GM18867 (cell line): ENCODE measurements around the gene SPACA6.

Source experiments
- ATAC-seq: cut with Tn5 transposase; IDR thresholded peaks from one replicate; pipeline ENCODE4 v1.9.1; 2021; ENCODE audit warnings: mild to moderate bottlenecking, moderate library complexity; ENCODE audit not compliant: unreplicated experiment

Gene SPACA6

DNA sequence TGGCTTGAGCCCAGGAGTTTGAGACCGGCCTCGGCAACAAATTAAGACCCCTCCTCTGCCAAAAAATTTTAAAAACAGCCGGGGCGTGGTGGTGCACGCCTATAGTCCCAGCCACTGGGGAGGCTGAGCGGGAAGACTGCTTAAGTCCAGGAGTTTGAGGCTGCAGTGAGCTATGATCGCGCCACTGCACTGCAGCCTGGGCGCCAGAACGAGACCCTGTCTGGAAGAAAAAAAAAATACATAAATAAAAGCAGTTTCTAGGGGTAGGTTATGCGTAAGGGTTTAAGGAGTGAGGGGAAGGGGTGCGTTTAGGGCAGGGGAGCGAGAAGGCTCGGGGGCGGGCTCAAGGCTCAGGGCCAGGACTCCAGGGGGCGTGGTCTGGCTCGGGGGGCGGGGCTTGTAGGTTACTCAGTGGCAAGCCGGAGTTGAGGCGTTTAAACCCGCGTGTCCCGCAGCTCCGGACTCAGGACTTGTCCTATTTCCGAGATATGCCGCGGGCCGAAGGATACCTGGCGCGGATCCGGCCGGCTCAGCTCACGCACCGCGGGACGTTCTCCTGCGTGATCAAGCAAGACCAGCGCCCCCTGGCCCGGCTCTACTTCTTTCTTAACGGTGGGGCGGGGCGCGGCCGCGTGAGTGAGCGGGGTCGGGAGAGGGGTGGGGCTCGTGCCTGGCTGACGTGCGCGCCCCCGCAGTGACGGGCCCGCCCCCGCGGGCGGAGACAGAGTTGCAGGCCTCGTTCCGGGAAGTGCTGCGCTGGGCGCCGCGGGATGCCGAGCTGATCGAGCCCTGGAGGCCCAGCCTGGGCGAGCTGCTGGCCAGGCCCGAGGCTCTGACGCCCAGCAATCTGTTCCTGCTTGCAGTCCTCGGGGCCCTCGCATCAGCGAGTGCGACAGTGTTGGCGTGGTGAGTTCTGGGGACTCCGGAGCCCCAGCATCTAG is 10.7 kb downstream of the SPACA6 start:
- peak; percentile 96 for ATAC-seq

DNA sequence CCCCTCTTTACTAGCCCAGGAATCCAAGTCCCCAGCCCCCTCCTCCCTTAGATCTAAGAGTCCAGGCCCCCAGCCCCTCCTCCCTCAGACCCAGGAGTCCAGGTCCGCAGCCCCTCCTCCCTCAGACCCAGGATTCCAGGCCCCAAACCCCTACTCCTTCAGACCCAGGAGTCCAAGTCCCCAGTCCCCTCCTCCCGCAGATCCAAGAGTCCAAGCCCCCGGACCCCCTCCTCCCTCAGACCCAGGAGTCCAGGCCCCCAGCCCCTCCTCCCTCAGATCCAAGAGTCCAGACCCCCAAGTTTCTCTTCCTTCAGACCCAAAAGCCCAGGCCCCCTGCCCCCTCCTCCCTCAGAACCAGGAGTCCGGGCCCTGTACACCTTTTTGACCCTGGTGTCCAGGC is 11.5 kb downstream of the SPACA6 start:
- no peak for ATAC-seq

DNA sequence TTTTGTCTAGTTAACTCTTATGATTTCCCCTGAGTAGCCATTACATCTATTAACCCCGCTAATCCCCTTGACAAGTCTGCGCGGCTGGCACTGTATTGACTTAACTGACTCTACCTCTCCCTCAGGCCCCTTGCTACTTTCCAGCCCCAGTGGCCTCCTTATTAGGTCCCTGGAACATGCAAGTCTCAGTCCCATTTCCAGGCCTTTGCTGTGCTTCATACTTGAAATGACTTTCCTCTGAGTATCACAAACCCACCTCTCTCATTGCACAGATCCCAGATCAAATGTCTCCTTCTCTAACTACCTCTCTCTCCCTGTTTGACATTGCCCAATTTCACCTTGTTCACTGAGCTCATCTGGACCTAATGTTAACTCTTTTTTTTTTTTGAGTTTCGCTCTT is 13.2 kb downstream of the SPACA6 start:
- no peak for ATAC-seq

DNA sequence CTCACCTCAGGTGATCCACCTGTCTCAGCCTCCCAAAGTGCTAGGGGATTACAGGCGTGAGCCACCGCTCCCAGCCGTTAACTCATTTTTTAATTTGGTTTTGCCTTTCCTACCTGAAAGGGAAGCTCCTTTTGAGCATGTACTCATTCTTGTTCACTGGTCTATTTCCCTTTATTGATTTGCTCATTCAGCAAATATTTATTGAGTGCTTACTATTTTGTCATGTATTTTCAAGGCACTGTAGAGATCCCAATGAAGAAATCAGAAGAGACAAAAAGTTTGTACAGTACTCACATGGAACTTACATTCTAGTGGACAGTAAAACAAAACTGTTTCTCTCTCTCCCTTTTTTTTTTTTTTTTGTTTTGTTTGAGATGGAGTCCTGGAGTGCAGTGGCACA is 13.8 kb downstream of the SPACA6 start:
- no peak for ATAC-seq

DNA sequence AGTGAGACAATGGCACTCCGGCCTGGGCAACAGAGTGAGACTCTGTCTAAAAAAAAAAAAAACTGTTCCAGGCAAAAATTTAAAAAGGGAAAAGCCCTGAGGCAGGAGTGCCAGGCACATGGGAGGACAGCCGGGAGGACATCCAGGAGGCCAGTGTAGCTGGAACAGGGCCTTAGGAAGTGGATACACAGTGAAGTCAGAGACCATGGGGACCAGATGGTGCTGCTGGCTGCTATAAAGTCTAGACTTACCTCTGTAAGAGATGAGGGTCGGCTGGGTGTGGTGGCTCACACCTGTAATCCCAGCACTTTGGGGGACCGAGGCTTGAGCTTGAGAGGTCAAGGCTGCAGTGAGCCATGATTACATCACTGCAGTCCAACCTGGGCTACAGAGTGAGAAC is 15.7 kb downstream of the SPACA6 start:
- ATAC-seq: no peak

DNA sequence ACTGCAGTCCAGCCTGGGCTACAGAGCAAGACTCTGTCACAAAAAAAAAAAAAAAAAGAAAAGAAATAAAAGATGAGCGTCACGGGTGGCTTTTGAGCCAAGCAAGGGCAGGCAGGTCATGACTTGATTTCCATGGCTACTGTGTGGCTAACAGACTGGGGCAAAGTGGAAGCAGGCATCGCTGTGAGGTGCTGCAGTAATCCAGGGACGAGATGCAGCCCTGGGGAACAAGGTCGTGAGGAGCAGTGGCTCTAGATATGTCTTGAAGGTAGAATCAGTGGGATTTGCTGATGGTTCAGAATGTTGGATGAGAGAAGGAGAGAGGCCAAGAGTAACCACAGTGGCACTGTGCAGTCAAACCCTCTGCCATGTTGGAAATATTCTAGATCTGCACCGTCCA is 16.4 kb downstream of the SPACA6 start:
- no peak for ATAC-seq

DNA sequence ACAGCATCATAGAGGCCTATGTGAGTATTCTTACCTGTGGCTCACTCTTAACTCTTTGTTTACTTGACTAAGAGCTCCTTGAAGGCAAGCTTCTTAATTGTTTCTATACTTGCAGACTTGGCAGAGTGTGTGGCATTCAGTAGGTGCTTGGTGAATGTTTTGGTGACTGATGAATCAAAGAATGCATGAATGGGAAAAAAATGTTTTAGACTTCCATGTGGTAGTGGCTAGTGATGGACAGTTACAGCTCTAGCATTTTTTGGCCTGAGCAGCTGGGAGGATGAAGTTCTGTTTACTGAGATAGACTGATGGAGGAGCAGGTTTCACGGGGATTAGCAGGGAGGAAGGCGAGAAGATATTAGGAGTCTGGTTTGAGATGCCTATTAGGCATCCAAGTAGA is 17.0 kb downstream of the SPACA6 start:
- ATAC-seq: no peak

DNA sequence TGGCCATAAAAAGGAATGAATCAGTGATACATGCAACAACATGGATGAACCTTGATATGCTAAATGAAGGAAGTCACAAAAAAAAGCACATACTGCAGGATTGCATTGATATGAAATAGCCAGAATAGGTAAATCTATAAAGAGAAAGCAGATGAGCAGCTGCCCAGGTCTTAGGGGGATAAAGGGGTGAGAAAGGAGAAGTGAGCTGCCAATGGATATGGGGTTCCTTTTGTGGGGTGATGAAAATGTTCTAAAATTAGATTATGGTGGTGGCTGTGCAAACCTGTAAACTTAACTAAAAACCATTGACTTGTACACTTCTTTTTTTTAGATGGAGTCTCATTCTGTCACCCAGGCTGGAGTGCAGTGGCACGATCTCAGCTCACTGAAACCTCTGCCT is 18.6 kb downstream of the SPACA6 start:
- no peak for ATAC-seq

DNA sequence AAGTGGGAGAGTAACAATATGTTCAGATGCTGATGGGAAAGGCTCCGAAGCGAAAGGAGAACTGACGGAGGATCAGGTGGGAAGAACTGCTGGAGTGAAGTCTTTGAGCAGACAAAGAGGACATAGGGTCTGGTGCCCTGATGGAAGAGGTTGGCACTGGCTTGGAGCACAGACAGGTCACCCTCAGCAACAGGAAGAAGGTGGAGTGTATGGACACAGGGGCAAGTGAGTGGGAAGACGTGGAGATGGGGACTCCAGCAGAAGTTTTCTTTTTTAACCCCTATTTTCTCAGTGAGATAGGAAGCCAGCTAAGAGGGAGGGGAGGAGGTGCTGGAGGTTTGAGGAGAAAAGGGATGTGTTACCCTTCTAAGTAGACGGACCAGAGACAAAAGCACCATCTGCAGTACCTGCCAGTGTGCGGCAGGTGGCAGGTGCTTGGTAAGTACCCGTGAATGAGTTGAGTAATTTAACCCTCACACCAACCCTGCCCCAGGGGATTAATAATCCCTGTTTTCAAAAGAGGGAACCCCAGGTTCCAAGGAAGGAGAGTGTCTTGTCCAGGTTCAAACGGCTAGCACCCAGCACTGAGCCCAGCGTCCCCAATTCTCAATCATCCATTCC is 19.4 kb downstream of the SPACA6 start:
- ATAC-seq: no peak

DNA sequence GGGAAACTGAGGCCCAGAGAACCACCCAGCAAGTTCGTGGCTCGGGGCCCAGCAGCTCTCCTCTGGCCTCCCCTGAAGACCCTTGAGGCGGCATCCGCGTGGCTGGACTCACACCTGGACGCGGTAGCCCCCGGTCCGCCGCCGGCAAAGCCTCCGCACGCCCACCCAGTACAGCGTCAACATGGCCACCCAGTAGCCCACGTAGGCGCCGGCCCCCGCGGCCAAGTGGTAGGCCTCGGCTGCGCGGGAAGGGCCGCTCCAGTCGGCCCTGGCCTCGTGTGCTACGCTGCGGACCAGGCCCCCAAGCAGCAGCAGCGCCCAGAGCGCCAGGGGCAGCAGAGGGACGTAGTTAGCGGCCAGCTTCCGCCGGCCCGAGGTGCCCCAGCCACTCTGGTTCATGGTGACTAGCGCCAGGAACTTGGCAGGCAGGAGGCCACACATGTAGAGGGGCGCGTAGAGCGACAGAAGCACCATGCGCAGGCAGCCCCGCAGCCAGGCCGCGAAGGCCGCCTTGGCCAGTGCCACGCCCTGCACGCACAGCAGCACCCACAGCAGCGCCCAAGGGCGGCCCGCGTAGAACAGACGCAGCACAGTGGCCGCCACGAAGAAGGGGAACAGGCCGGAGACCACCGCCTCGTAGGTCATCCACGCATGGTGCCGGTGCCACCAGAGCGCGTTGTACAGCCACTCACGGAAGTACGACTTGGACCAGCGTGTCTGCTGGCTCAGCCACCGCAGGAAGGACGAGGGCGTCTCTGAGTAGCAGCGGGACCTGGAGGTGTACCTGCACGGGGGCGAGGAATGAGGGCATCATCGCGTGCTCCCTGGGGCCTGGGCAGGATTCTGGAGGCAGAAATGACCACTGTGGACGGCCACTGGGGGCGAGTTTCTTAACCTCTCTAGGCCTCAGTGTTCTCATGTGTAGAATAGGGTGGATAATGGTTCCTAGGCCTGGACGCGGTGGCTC is 20.5 kb downstream of the SPACA6 start:
- no peak for ATAC-seq

DNA sequence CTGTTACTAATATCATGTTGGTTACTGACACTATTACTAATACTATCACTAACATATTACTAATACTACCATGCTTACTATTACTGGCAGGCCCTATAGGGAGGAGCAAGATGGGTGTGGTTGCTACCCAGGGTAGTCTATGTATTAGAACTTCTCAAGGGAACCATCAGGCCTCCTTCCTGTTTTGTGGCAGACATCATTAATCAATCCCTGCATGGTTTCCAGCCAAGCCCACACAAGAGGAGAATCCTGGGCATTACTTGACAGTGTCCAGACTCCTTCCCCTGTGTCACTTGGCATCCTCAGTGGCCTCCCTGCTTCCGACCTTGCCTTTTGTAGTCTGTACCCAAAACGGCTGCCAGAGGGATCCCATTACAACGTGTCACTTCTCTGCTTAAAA is 21.7 kb downstream of the SPACA6 start:
- ATAC-seq: no peak

DNA sequence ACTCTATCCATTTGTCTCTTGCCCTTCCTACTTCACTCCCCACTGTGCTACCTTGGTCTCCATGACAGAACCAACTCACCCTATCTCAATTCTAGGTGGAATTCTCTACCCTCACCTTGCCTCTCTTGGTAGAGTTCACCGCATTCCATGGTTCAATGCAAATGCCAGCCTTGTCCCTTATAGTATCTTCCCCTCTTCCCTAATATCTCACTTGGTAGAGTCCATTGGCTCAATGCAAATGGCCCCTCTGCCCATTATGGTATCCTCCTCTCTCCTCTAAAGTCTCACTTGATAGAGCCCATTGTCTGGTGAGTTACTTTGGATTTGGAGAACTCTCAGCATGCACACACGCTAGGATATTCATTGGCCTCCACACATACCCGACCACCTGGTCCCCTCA is 22.7 kb downstream of the SPACA6 start:
- no peak for ATAC-seq

DNA sequence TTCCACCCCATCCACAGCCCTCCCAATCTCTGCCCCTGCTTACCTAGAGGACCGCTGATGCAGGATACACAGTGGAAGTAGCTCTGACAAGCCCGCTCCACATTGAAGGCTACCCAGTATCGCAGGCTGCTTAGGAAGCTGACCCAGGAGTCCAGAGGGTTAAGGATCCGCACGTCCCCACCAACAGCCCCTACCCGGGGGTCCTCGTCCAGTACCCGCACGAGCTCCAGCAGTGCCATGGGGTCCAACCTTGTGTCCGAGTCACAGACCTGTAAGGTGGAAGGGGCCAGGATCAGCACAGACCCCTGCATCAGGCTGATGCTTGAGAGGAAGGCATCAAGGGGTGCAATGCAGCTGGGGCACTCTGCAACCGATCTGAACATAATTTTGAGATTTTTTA is 23.8 kb downstream of the SPACA6 start:
- ATAC-seq: no peak

DNA sequence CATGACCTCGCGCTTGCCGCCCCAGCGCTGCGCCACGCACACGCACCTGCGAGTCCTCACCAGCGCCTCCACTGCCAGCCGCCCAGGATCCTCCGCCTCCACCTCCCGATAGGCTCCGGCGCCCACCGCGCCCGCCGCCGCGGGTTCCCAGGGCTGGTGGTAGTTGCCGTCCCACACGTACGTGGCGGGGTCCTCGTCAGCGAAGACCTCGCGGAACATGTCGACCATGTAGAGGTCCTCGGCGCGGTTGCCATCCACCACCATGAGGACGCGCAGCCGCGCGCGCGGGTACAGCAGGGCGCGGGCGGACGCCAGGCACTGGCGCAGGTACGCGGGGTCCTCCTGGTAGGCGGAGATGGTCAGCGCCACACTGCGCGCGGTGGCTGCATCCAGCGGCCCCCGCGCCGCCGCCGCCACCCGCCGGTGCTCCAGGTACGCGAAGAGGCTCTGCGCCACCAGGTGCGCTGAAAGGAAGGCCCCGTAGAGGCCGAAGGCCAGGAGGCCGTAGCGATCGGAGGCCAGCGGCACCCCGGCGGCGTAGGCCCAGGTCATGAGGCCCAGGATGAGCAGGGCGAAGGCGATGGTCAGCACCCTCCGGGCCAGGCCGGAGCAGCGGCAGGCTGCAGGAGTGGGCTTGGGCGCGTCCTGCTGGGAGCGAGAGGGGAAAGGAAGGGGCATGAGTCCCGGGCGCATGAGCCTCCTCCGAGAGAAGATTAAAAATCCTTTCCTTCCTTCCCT is 26.3 kb downstream of the SPACA6 start:
- no peak for ATAC-seq

DNA sequence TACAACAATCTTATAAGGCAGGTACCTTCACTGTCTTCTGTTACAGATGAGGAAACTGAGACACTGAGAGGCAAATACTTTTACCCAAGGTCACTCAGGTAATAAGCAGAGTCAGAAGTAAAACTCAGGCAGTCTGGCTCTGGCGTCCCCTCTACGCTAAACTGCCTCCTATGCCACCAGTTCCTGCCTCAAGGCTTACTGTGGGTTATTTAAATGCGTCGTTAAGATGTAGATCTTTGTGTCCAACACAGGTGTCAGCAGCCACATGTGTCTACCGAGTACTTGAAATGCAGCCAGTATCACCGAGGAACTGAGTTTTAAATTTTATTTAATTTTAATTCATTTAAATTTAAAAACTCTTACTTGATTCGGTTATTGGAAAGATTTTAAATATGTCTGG is 28.8 kb downstream of the SPACA6 start:
- ATAC-seq: no peak

DNA sequence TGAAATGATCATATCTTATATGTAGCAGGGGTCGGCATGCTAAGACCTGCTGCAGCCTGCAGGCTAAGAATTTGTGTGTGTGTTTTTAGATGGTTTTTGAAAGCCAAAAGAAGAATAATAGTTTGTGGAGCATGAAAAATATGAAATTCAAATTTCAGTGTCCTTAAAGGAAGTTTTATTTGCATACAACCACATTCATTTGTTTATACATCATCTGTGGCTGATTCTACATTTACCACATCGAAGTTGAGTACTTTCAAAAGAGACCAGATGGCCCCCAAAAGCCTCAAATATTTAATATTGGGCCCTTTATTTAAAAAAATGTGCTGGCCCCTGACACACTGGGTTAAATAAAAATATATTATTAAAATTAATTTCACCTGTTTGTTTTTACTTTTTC is 29.4 kb downstream of the SPACA6 start:
- ATAC-seq: no peak

DNA sequence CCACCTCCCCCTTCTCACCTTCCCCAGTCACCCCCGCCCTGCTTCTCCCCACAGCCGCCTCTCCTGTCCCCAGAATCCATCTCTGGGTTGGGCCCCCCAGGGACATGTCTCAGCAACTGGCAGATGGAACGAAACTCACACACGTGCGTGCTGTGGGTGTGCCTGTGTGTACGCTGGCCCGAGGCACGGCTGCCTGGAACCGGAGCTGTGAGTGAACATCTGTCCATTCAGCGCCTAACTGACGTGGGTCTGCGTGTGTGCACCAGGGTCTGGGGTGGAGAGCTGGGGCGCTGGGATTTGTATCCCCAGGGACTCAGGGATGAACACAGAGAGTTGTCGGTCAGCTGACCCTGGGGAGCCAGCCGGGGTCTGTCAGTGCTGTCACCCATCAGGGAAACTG is 31.4 kb downstream of the SPACA6 start:
- ATAC-seq: no peak

DNA sequence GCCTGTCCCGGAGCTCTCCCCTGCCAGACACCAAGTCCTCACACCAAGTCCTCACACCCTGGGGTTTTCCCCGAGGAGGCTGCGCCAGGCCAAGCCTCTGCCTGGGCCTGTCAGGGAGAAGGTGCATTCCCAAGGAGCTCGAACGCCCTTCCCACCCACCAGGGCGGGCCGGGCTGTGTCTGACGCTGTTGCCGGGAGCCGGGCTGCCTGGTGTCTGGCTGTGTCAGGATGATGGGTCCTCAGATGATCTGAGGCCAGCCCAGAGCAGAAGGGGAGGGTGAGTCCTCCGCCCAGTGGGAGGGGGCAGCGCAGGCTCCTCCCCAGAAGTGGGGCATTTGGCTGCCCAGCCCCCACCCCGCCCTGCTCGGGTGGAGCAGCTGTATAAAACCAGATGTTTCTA is 32.9 kb downstream of the SPACA6 start:
- ATAC-seq: no peak

DNA sequence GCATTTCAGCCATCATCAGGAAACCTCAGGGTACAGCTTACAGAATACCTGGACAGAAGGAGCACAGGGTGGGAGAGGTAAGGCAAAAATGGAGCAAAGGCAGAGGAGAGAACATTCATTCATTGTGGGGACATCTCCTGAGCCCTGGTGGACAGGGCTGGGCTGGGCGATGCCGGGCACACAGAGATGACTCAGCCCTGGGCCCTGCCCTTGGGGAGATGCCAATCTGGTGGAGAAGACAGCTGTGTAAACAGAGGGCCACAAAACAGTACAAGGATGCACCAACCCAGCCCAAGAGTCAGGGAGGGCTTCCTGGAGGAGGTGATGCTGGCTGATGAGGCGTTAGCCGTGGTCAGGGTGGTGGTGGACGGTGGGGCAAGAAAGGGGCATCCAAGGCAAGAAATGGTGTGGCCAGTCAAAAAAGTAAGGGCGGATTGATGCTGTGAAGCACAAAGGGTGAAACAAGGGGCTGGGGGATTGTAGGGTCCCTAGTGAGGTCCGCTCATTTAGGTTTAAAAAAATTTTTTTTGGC is 34.3 kb downstream of the SPACA6 start:
- no peak for ATAC-seq

DNA sequence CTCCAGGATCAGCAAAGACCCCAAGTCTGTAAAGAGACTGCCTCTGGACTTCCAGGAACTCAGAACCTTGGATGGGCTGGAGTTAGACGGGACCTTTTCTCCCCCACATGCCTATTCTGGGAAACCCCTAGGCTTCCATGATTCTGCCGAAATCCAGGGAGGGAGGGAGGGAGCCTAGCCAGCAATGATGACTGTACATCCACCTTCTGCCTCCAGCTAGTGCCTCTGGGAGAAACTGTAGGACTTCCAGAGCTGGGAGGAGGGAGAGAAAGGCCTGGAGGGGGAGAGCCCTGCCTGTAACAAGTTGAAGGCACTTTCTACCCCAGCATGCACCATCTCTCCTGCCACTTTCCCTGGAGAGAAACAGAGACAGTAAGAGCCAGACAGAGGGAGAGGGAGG is 36.7 kb downstream of the SPACA6 start:
- no peak for ATAC-seq
